HepG2 (cell line): ENCODE data around the gene CLIP2. TPM values are rescaled to one million over a fixed set of nuclear protein-coding genes. Genes with fewer than 3 reads are reported as not detected.
A peak's percentile ranks its signal among the peaks of the same experiment; 100 is the strongest.

Experiments used
- FOXP4 ChIP-seq: sonication (generic); formaldehyde crosslinking; IDR thresholded peaks from 2 replicates; pipeline ENCODE4 v1.4.0; 2020; ENCODE audit warnings: missing genetic modification reagents
- HOXA3 ChIP-seq: sonication (generic); formaldehyde crosslinking; IDR thresholded peaks from 2 replicates; pipeline ENCODE4 v1.5.0; 2020; ENCODE audit warnings: missing genetic modification reagents
- KDM2A ChIP-seq: sonication (generic); formaldehyde crosslinking; IDR thresholded peaks from 2 replicates; pipeline ENCODE4 v1.4.0; 2020; ENCODE audit warnings: low read depth, missing genetic modification reagents, borderline replicate concordance
- MIER3 ChIP-seq: IDR thresholded peaks from 2 replicates; pipeline ENCODE4 v1.6.1; 2016; ENCODE audit warnings: missing compliant biosample characterization, borderline replicate concordance
- SMARCE1 ChIP-seq: fragments of 450-650 bp; IDR thresholded peaks from 2 replicates; pipeline ENCODE4 v1.6.1; 2017; ENCODE audit warnings: borderline replicate concordance
- SYNCRIP ChIP-seq: fragments of 200-400 bp; formaldehyde crosslinking; IDR thresholded peaks from 2 replicates; pipeline ENCODE4 v1.6.1; 2018; ENCODE audit warnings: mild to moderate bottlenecking, low read depth, low read length; ENCODE audit not compliant: insufficient read depth
- ZFP90 ChIP-seq: sonication (generic); formaldehyde crosslinking; IDR thresholded peaks from 2 replicates; pipeline ENCODE4 v1.8.0; 2022; ENCODE audit warnings: missing genetic modification reagents, mild to moderate bottlenecking, inconsistent platforms, borderline replicate concordance
- ZNF180 ChIP-seq: sonication (generic); formaldehyde crosslinking; IDR thresholded peaks from 2 replicates; pipeline ENCODE4 v1.4.0; 2020; ENCODE audit warnings: low read depth, missing genetic modification reagents, borderline replicate concordance
- ZNF292 ChIP-seq: sonication (generic); formaldehyde crosslinking; IDR thresholded peaks from 2 replicates; pipeline ENCODE4 v1.8.1; 2022; ENCODE audit warnings: mild to moderate bottlenecking, low read depth, missing genetic modification reagents, borderline replicate concordance
- polyA plus RNA-seq, 8 experiments: library from polyadenylated mRNA; depleted of rRNA in 3 of 8; stranded (reverse) in 7 of 8; unstranded in 1 of 8; fragments of >200 nt; fragmentation: Illumina TruSeq in 4 of 8; extraction: Trizol in 4 of 8; gene quantifications; 2 replicates each; pipeline versions ENCODE4 v1.2.1 to v1.2.3, GENCODE V29; 2011 to 2016; ENCODE audit warnings: low read depth in 4 of 8, missing spikeins in 1 of 8, mixed read lengths in 1 of 8; ENCODE audit not compliant: insufficient read depth in 1 of 8
- total RNA-seq, 5 experiments: library from RNA; depleted of rRNA; stranded (reverse); fragments of >200 nt; fragmentation: Illumina TruSeq; extraction: Trizol; gene quantifications; 2 replicates each; pipeline ENCODE4 v1.2.3, GENCODE V29; 2016; ENCODE audit warnings: low read depth in 1 of 5
- TF ChIP-seq, protein P1 (sequence below), 2 experiments: fragments of 450-650 bp in 1 of 2; sonication (generic) in 1 of 2; formaldehyde crosslinking in 1 of 2; IDR thresholded peaks; 2 replicates each; pipeline versions ENCODE4 v1.6.1 to v1.8.0; 2016 to 2022; ENCODE audit warnings: antibody characterized with exemption in 1 of 2, mild to moderate bottlenecking in 1 of 2, missing genetic modification reagents in 1 of 2
- TF ChIP-seq, protein P2 (sequence below): sonication (generic); formaldehyde crosslinking; conservative IDR thresholded peaks from 2 replicates; pipeline ENCODE4 v1.8.0; 2022; ENCODE audit warnings: mild to moderate bottlenecking, moderate library complexity, missing genetic modification reagents
- TF ChIP-seq, protein P3 (sequence below): sonication (generic); formaldehyde crosslinking; IDR thresholded peaks from 2 replicates; pipeline ENCODE4 v1.4.0; 2020; ENCODE audit warnings: mild to moderate bottlenecking, missing genetic modification reagents
- TF ChIP-seq, protein P4 (sequence below): sonication (generic); formaldehyde crosslinking; IDR thresholded peaks from 2 replicates; pipeline ENCODE4 v1.5.0; 2020; ENCODE audit warnings: missing genetic modification reagents, mild to moderate bottlenecking, borderline replicate concordance

CLIP2 gene
- total and polyA plus RNA-seq, 2 of the 13 experiments (the other 11 are each of a cell fraction or from before 2014, with no cell fraction given): 6.5 to 17.4 TPM

DNA sequence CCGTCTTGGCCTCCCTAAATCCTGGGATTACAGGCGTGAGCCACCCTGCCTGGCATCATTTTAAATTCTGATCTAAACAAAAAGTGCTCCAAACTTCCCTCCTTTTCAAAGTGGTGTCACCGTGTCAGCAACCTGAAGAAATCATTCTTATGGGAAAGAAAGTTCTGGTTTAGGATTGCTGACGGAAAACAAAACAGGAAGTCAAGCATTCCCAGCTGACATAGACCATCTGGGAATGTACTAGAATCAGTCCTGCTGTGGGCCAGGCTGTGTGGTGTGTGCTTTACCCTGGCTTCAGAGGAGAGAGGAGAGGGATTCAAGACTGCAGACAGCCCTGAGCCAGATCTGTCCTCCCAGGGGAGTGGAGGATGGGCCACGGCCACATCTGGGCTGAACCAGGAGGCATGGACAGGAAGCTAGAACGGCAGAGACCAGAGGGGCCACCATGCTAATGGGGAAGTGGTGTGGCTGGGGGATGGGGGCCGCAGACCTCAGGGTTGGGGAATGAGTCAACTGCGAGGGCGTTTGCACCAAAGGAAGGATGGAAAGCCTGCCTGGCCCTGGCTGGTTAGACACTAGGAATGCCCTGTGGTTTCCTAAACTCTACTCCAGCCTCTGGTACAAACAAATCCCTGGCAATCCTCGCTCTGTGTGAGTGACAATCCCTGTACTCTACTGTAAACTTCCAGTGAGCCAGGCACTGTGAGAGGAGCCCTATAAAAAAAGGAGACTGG lies 16.7 kb upstream of the CLIP2 start (continued):
- TF ChIP-seq, protein P1, sequence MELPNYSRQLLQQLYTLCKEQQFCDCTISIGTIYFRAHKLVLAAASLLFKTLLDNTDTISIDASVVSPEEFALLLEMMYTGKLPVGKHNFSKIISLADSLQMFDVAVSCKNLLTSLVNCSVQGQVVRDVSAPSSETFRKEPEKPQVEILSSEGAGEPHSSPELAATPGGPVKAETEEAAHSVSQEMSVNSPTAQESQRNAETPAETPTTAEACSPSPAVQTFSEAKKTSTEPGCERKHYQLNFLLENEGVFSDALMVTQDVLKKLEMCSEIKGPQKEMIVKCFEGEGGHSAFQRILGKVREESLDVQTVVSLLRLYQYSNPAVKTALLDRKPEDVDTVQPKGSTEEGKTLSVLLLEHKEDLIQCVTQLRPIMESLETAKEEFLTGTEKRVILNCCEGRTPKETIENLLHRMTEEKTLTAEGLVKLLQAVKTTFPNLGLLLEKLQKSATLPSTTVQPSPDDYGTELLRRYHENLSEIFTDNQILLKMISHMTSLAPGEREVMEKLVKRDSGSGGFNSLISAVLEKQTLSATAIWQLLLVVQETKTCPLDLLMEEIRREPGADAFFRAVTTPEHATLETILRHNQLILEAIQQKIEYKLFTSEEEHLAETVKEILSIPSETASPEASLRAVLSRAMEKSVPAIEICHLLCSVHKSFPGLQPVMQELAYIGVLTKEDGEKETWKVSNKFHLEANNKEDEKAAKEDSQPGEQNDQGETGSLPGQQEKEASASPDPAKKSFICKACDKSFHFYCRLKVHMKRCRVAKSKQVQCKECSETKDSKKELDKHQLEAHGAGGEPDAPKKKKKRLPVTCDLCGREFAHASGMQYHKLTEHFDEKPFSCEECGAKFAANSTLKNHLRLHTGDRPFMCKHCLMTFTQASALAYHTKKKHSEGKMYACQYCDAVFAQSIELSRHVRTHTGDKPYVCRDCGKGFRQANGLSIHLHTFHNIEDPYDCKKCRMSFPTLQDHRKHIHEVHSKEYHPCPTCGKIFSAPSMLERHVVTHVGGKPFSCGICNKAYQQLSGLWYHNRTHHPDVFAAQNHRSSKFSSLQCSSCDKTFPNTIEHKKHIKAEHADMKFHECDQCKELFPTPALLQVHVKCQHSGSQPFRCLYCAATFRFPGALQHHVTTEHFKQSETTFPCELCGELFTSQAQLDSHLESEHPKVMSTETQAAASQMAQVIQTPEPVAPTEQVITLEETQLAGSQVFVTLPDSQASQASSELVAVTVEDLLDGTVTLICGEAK (IDR thresholded peaks at IDR 0.05): no peak
- TF ChIP-seq, protein P1 (CRISPR knock-in tag; IDR thresholded peaks at IDR 0.05): no peak
- TF ChIP-seq FOXP4 (CRISPR knock-in tag): peak; percentile 57; the same call in 1 of the 2 replicates
- peak; percentile 51; the same call in 1 of the 2 replicates for TF ChIP-seq ZNF292 (CRISPR knock-in tag)
- TF ChIP-seq, protein P2, sequence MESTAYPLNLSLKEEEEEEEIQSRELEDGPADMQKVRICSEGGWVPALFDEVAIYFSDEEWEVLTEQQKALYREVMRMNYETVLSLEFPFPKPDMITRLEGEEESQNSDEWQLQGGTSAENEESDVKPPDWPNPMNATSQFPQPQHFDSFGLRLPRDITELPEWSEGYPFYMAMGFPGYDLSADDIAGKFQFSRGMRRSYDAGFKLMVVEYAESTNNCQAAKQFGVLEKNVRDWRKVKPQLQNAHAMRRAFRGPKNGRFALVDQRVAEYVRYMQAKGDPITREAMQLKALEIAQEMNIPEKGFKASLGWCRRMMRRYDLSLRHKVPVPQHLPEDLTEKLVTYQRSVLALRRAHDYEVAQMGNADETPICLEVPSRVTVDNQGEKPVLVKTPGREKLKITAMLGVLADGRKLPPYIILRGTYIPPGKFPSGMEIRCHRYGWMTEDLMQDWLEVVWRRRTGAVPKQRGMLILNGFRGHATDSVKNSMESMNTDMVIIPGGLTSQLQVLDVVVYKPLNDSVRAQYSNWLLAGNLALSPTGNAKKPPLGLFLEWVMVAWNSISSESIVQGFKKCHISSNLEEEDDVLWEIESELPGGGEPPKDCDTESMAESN (CRISPR knock-in tag): 0 out of 2 replicates have a peak, but pooled peaks have one; percentile 27
- TF ChIP-seq ZNF180 (CRISPR knock-in tag): no peak
- peak; percentile 67 for TF ChIP-seq HOXA3 (CRISPR knock-in tag)
- TF ChIP-seq, protein P3, sequence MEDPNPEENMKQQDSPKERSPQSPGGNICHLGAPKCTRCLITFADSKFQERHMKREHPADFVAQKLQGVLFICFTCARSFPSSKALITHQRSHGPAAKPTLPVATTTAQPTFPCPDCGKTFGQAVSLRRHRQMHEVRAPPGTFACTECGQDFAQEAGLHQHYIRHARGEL (CRISPR knock-in tag): no peak
- TF ChIP-seq, protein P4, sequence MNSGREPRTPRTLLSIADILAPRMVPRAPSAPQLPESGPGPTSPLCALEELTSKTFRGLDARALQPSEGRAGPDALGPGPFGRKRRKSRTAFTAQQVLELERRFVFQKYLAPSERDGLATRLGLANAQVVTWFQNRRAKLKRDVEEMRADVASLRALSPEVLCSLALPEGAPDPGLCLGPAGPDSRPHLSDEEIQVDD: no peak
- TF ChIP-seq ZFP90 (CRISPR knock-in tag): 0 out of 2 replicates have a peak, but pooled peaks have one; percentile 41
- TF ChIP-seq MIER3 (CRISPR knock-in tag): 0 out of 2 replicates have a peak, but pooled peaks have one; percentile 25
- TF ChIP-seq SYNCRIP: no peak
- no peak for TF ChIP-seq SMARCE1
- peak; percentile 28; the same call in 1 of the 2 replicates for TF ChIP-seq KDM2A (CRISPR knock-in tag)
